ENCODE data around the gene DYNLT5. TPM values are rescaled to one million over a fixed set of nuclear protein-coding genes. Genes with fewer than 3 reads are reported as not detected.

The DYNLT5 gene
- polyA plus RNA-seq, 1 donor (not counting 4 experiments of a cell fraction or from before 2014, with no cell fraction given) = not detected

GRCh38 chr1:66769512-66770229, 17.4 kb downstream of the DYNLT5 start:
- Histone ChIP-seq H3K27me3 (ENCODE audit: control insufficient read depth, extremely low read depth, insufficient read depth, low read length) (no peaks in the 10 kb centered on the region), H3K27ac (ENCODE audit: control insufficient read depth, insufficient read depth, low read length) (no peak overlapping the region), H3K9me1 (ENCODE audit: control insufficient read depth, extremely low read depth, insufficient read depth, low read length) (no peaks in the 10 kb centered on the region), H3K4me2 (ENCODE audit: control insufficient read depth, extremely low read depth, insufficient read depth, low read depth, low read length) (no peak overlapping the region), H4K20me1 (ENCODE audit: control insufficient read depth, extremely low read depth, insufficient read depth, low read length) (no peaks in the 10 kb centered on the region), H3K79me2 (ENCODE audit: control insufficient read depth, insufficient read depth, low read length) (no peaks in the 10 kb centered on the region), H3K9ac (ENCODE audit: control insufficient read depth, extremely low read depth, insufficient read depth, low read length) (no peak overlapping the region), H3K4me1 (ENCODE audit: control insufficient read depth, extremely low read depth, insufficient read depth, low read length) (no peaks in the 10 kb centered on the region), H2AFZ (ENCODE audit: control insufficient read depth, low read length) (no peak overlapping the region), H3K9me3 (ENCODE audit: control insufficient read depth, low read depth, low read length) (no peaks in the 10 kb centered on the region), H3K4me3 (ENCODE audit: control insufficient read depth in 2 of 3, extremely low read depth in 1 of 3, insufficient read depth in 2 of 3, low read depth in 1 of 3, low read length in 3 of 3) (no peak overlapping the region), H3K36me3 (ENCODE audit: control insufficient read depth in 2 of 2, extremely low read depth in 1 of 2, insufficient read depth in 2 of 2, low read length in 2 of 2) (no peaks in the 10 kb centered on the region)
- DNase-seq (ENCODE audit: low read depth, low spot score) = no peak
- FAIRE-seq = no peak
- dilution Hi-C loops (cut with MboI; ENCODE audit: extremely low pct_ligation_motif_present, low sequenced_read_pairs) = no loop called here
- TF ChIP-seq EZH2 (IDR thresholded peaks at IDR 0.05; ENCODE audit: low read length) (no peak), CTCF (optimal IDR thresholded peaks at IDR 0.05 in 1 of 3, IDR thresholded peaks at IDR 0.05 in 1 of 3, conservative IDR thresholded peaks at IDR 0.05 in 1 of 3; ENCODE audit: extremely low read depth in 1 of 3, insufficient read depth in 2 of 3, low read length in 3 of 3) (no peak)

GRCh38 chr1:66770240-66770639, 18.0 kb downstream of the DYNLT5 start:
- H3K9me3 ChIP-seq (ENCODE audit: control insufficient read depth, low read depth, low read length) = no peaks in the 10 kb centered on the region
- H3K79me2 ChIP-seq (ENCODE audit: control insufficient read depth, insufficient read depth, low read length) = no peaks in the 10 kb centered on the region
- no peaks in the 10 kb centered on the region for H4K20me1 ChIP-seq (ENCODE audit: control insufficient read depth, extremely low read depth, insufficient read depth, low read length)
- no peaks in the 10 kb centered on the region for H3K27me3 ChIP-seq (ENCODE audit: control insufficient read depth, extremely low read depth, insufficient read depth, low read length)
- no peak overlapping the region for H2AFZ ChIP-seq (ENCODE audit: control insufficient read depth, low read length)
- H3K4me2 ChIP-seq (ENCODE audit: control insufficient read depth, extremely low read depth, insufficient read depth, low read depth, low read length) = no peak overlapping the region
- no peaks in the 10 kb centered on the region for H3K4me1 ChIP-seq (ENCODE audit: control insufficient read depth, extremely low read depth, insufficient read depth, low read length)
- DNase-seq (ENCODE audit: low read depth, low spot score) = no peak
- no peaks in the 10 kb centered on the region for H3K36me3 ChIP-seq (ENCODE audit: control insufficient read depth in 2 of 2, extremely low read depth in 1 of 2, insufficient read depth in 2 of 2, low read length in 2 of 2)
- no peak for TF ChIP-seq CTCF (optimal IDR thresholded peaks at IDR 0.05 in 1 of 3, IDR thresholded peaks at IDR 0.05 in 1 of 3, conservative IDR thresholded peaks at IDR 0.05 in 1 of 3; ENCODE audit: extremely low read depth in 1 of 3, insufficient read depth in 2 of 3, low read length in 3 of 3)
- TF ChIP-seq EZH2 (IDR thresholded peaks at IDR 0.05; ENCODE audit: low read length) = no peak
- no peak overlapping the region for H3K27ac ChIP-seq (ENCODE audit: control insufficient read depth, insufficient read depth, low read length)
- no peaks in the 10 kb centered on the region for H3K9me1 ChIP-seq (ENCODE audit: control insufficient read depth, extremely low read depth, insufficient read depth, low read length)
- H3K4me3 ChIP-seq (ENCODE audit: control insufficient read depth in 2 of 3, extremely low read depth in 1 of 3, insufficient read depth in 2 of 3, low read depth in 1 of 3, low read length in 3 of 3) = no peak overlapping the region
- no peak overlapping the region for H3K9ac ChIP-seq (ENCODE audit: control insufficient read depth, extremely low read depth, insufficient read depth, low read length)
- dilution Hi-C loops (cut with MboI; ENCODE audit: extremely low pct_ligation_motif_present, low sequenced_read_pairs) = no loop called here
- no peak for FAIRE-seq

All from keratinocyte (primary cell).